Astrocyte (in vitro differentiated cells and primary cell): ENCODE results near the gene ZNF618. TPM values are rescaled to one million over a fixed set of nuclear protein-coding genes. Genes with fewer than 3 reads are reported as not detected.
A peak's percentile ranks its signal among the peaks of the same experiment; 100 is the strongest.

Experiments
- DNase-seq: peaks from one replicate; pipeline ENCODE4 v3.0.0-alpha.2; 2010; ENCODE audit warnings: low read depth
- FAIRE-seq: peaks from 2 replicates; lab custom pipeline; 2011; peaks lifted over from hg19 to GRCh38; lab: Jason Lieb, UNC
- H2AFZ ChIP-seq: 2 replicates; pipeline ENCODE4 v1.6.0; 2012; ENCODE audit warnings: low read depth, low read length, inconsistent platforms
- H3K27ac ChIP-seq: 2 replicates; pipeline ENCODE4 v1.5.1; 2011; ENCODE audit warnings: low read depth, low read length, inconsistent platforms
- H3K27me3 ChIP-seq: 2 replicates; pipeline ENCODE4 v1.6.0; 2011; ENCODE audit warnings: low read length, inconsistent platforms; ENCODE audit not compliant: insufficient read depth
- H3K36me3 ChIP-seq: 2 replicates; pipeline ENCODE4 v1.5.1; 2011; ENCODE audit warnings: low read length, inconsistent platforms; ENCODE audit not compliant: insufficient read depth
- H3K4me1 ChIP-seq: 2 replicates; pipeline ENCODE4 v1.5.1; 2011; ENCODE audit warnings: low read length, inconsistent platforms; ENCODE audit not compliant: insufficient read depth
- H3K4me2 ChIP-seq: 2 replicates; pipeline ENCODE4 v1.6.0; 2012; ENCODE audit warnings: low read length, inconsistent platforms
- H3K4me3 ChIP-seq: 2 replicates; pipeline ENCODE4 v1.5.1; 2011; ENCODE audit warnings: low read depth, mild to moderate bottlenecking, low read length, inconsistent platforms; ENCODE audit not compliant: insufficient read depth
- H3K79me2 ChIP-seq: 2 replicates; pipeline ENCODE4 v1.6.0; 2012; ENCODE audit warnings: mild to moderate bottlenecking, low read length, inconsistent platforms; ENCODE audit not compliant: insufficient read depth
- H3K9ac ChIP-seq: 2 replicates; pipeline ENCODE4 v1.6.0; 2012; ENCODE audit warnings: mild to moderate bottlenecking, low read length, inconsistent platforms
- H3K9me3 ChIP-seq: 2 replicates; pipeline ENCODE4 v1.5.1; 2012; ENCODE audit warnings: low read depth, mild to moderate bottlenecking, low read length, inconsistent platforms; ENCODE audit not compliant: insufficient read depth
- H4K20me1 ChIP-seq: 2 replicates; pipeline ENCODE4 v1.6.0; 2012; ENCODE audit warnings: low read length, inconsistent platforms; ENCODE audit not compliant: insufficient read depth
- H3K27ac Mint-ChIP-seq: one replicate; pipeline ENCODE4 v1.8.0; 2021; ENCODE audit warnings: mild to moderate bottlenecking, mixed read lengths; ENCODE audit not compliant: unreplicated experiment
- H3K27me3 Mint-ChIP-seq: one replicate; pipeline ENCODE4 v1.8.0; 2021; ENCODE audit warnings: low read depth, mixed read lengths; ENCODE audit not compliant: unreplicated experiment
- H3K36me3 Mint-ChIP-seq: one replicate; pipeline ENCODE4 v1.8.0; 2021; ENCODE audit warnings: low read depth, mixed read lengths; ENCODE audit not compliant: unreplicated experiment
- H3K4me1 Mint-ChIP-seq: one replicate; pipeline ENCODE4 v1.8.0; 2021; ENCODE audit warnings: low read depth, mixed read lengths; ENCODE audit not compliant: unreplicated experiment
- H3K4me3 Mint-ChIP-seq: one replicate; pipeline ENCODE4 v1.8.0; 2021; ENCODE audit warnings: mild to moderate bottlenecking, moderate library complexity, mixed read lengths; ENCODE audit not compliant: unreplicated experiment
- H3K9me3 Mint-ChIP-seq: one replicate; pipeline ENCODE4 v1.8.0; 2021; ENCODE audit warnings: mild to moderate bottlenecking, mixed read lengths; ENCODE audit not compliant: unreplicated experiment
- CTCF ChIP-seq: IDR thresholded peaks from 2 replicates; pipeline ENCODE4 v1.5.1; 2011; ENCODE audit warnings: low read depth, mild to moderate bottlenecking, inconsistent platforms, low read length, moderate library complexity; ENCODE audit not compliant: insufficient read depth
- EZH2 ChIP-seq: IDR thresholded peaks from 2 replicates; pipeline ENCODE4 v1.6.1; 2012; ENCODE audit warnings: mild to moderate bottlenecking, low read length, inconsistent platforms; ENCODE audit not compliant: insufficient read depth
- total RNA-seq: library from RNA; stranded (reverse); gene quantifications from 2 replicates; pipeline ENCODE4 v1.2.1, GENCODE V29; 2021

Gene ZNF618
- total RNA-seq, 1 donor from 2014 or later = 30.1 TPM

DNA sequence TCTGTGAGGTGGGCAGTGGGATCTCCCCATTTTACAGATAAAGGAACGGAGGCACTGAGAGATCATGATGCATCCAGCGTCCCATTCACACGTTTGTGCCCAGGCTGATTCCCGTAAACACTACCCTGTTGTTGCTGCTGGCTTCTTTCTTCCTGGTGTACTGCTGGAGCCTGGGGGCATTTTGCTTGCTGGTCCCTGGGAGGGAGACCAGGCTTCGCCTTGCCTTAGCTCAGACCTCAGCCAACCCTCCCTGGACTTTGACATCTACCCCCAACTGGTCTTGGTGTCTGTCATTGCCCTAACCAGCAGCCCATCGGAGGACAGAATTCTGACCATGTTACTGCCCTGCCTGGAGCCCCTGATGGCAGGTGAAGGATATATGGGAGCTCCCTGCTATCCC, 82.4 kb downstream of the ZNF618 start:
- Mint-ChIP-seq H3K4me1 (peaks cover 32% of the 10 kb centered on the region), H3K9me3 (no peaks in the 10 kb centered on the region), H3K4me3 (no peak overlapping the region), H3K36me3 (peaks cover 15% of the 10 kb centered on the region), H3K27ac (no peak overlapping the region), H3K27me3 (no peaks in the 10 kb centered on the region)
- DNase-seq = no peak
- peak overlapping the region; percentile 51 for H3K9ac ChIP-seq
- peaks cover 62% of the 10 kb centered on the region for H3K79me2 ChIP-seq
- TF ChIP-seq EZH2 (no peak), CTCF (no peak)
- H3K27me3 ChIP-seq = no peaks in the 10 kb centered on the region
- no peak overlapping the region for H3K4me3 ChIP-seq
- no peak overlapping the region for H2AFZ ChIP-seq
- no peak for FAIRE-seq
- peak overlapping the region; percentile 71 for H3K4me2 ChIP-seq
- peaks cover 3% of the 10 kb centered on the region for H3K36me3 ChIP-seq
- peaks cover 3% of the 10 kb centered on the region for H4K20me1 ChIP-seq
- H3K27ac ChIP-seq = peak overlapping the region; percentile 73
- no peaks in the 10 kb centered on the region for H3K9me3 ChIP-seq
- peaks cover 48% of the 10 kb centered on the region for H3K4me1 ChIP-seq

DNA sequence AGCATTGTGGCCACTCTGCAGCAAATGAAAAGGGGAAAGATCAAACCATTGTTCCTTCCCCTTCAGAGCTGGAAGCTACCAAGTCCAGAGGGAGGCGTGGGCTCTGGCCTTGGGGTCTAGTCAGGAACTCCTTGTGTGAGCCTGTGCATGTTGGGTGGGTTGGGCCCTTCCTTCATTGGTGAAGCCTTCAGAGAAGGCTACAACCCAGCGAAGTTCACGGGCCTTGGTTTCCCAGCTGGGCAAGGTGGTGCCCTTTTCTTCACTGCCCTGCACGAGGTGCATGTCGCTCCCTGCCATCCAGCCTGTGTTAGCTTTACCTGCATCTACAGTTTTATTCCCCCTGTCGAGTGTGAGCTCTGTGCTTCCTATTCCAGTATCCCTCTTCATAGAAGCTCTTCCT, 84.7 kb downstream of the ZNF618 start:
- Mint-ChIP-seq H3K4me3 (no peak overlapping the region), H3K36me3 (peaks cover 15% of the 10 kb centered on the region), H3K27ac (no peak overlapping the region), H3K27me3 (no peaks in the 10 kb centered on the region), H3K4me1 (peaks cover 10% of the 10 kb centered on the region), H3K9me3 (no peaks in the 10 kb centered on the region)
- Histone ChIP-seq H3K27ac (no peak overlapping the region), H3K79me2 (peaks cover 61% of the 10 kb centered on the region), H3K9me3 (no peaks in the 10 kb centered on the region), H3K4me1 (peaks cover 26% of the 10 kb centered on the region), H4K20me1 (peaks cover 14% of the 10 kb centered on the region), H3K4me2 (no peak overlapping the region), H2AFZ (no peak overlapping the region), H3K36me3 (peaks cover 3% of the 10 kb centered on the region), H3K4me3 (no peak overlapping the region), H3K27me3 (no peaks in the 10 kb centered on the region), H3K9ac (no peak overlapping the region)
- no peak for TF ChIP-seq EZH2
- TF ChIP-seq CTCF = no peak
- DNase-seq (no peak), FAIRE-seq (no peak)

DNA sequence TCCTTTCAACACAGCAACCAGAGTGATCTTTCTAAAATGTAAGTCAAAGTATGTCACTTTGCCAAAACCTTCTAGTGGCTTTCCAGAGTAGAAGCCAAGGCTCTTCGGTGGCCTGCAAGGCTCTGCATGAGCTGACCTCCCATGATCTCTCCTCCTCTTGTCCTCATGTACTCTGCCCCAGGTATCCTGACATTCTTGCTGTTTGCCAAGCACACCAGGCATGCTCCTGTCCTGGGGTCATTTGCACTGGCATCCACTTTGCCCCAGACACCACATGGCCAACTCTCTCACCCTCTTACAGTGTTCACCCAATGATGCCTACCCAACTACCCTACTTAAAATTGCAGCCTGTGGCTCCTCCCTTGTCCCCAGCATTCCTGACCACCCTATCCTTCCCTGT, 86.3 kb downstream of the ZNF618 start:
- Histone ChIP-seq H2AFZ (no peak overlapping the region), H3K9ac (no peak overlapping the region), H3K27me3 (no peaks in the 10 kb centered on the region), H3K4me2 (no peak overlapping the region), H4K20me1 (peaks cover 26% of the 10 kb centered on the region), H3K9me3 (no peaks in the 10 kb centered on the region), H3K36me3 (peaks cover 9% of the 10 kb centered on the region), H3K4me3 (no peak overlapping the region), H3K4me1 (peaks cover 12% of the 10 kb centered on the region), H3K27ac (no peak overlapping the region), H3K79me2 (peaks cover 51% of the 10 kb centered on the region)
- Mint-ChIP-seq H3K36me3 (peaks cover 23% of the 10 kb centered on the region), H3K27me3 (no peaks in the 10 kb centered on the region), H3K4me3 (no peak overlapping the region), H3K4me1 (peaks cover 6% of the 10 kb centered on the region), H3K27ac (no peak overlapping the region), H3K9me3 (no peaks in the 10 kb centered on the region)
- DNase-seq (no peak), FAIRE-seq (no peak)
- TF ChIP-seq CTCF (no peak), EZH2 (no peak)
